GM18867 (cell line): ENCODE results near the gene NAV2.

Experiments
- ATAC-seq: cut with Tn5 transposase; IDR thresholded peaks from one replicate; pipeline ENCODE4 v1.9.1; 2021; ENCODE audit warnings: mild to moderate bottlenecking, moderate library complexity; ENCODE audit not compliant: unreplicated experiment

Gene NAV2

GRCh38 chr11:19774329-19774728 is 61.7 kb downstream of the NAV2 start:
- ATAC-seq, result no peak

GRCh38 chr11:19774817-19775580 is 62.4 kb downstream of the NAV2 start:
- ATAC-seq, result no peak

DNA sequence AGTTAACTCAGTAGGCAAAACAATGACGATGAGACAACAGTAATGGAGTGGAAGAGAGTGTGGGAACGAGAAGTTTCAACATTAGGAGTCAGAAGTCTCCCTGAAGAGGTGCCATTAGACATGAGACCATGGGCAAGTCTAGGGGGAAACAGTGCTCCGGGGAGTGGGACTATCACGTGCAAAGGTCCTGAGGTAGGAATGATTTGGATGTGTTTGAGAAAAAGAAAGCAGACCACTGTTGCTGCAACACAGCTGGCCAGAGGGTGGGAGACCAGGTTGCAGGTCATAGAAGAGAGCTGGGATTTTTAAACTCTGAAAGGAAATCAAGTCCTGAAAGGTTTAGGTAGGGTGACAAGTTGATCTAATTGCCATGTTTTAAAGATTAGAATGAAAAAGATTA is 63.0 kb downstream of the NAV2 start:
- ATAC-seq, result no peak

DNA sequence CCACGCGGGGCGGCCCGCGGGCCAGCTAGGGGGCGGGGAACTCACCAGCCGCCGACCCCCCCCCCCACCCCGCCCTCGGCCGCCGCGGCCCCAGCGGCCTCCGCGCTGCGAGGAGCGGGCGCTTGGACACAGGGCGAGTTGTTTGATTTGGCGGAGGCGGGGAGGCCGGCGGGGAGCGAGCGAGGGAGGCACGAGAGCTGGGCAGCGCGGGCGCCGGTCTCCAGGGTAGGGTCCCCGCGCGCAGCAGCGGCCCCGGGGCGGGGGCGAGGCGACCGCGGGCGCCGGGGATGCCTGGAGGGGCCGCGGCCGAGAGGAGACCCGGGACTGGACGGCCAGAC is 64.4 kb downstream of the NAV2 start:
- ATAC-seq, result no peak

GRCh38 chr11:19777377-19778102 is 64.9 kb downstream of the NAV2 start:
- ATAC-seq, result peak; percentile 72

- ATAC-seq, result no peak
Measured at GRCh38 chr11:19779740-19780139, 67.1 kb downstream of the NAV2 start.

DNA sequence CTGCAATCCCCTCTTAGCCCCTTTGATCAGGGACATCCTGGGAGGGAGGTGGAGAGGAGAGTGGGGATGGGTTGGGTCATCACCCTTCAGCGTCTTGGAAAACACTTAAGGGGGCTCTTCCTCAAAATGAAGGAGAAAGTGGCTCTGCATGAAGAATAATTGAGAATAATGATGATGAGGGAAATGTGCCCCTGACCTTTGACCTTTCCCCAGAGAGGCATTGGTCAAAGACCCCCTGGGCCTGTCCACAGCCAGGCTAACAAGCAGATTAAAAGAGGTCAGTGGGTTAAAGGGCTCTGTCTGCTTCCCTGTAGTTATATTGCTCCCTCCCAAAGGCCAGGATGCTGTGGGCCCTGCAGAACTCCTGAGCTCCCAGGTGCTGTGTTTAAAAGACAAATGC is 68.7 kb downstream of the NAV2 start:
- ATAC-seq, result no peak

- ATAC-seq, result no peak
Measured at GRCh38 chr11:19785265-19785664, 72.6 kb downstream of the NAV2 start.

DNA sequence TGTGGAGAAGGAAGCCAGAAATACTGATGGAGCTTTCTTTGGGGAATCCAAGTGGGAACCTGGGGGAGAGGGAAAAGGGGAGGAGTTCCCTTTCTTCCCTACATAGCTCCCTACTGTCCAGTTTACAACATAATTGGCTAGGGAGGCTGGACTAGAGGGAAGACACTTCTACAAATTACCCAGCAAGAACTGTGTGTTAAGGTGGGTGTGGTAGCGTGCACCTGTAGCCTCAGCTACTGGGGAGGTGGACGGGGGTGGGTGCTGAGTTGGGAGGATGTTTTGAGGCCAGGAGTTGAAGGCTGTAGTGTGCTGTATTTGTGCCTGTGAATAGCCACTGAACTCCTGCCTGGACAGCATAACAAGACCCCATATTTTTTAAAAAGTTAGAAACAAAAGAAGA is 74.0 kb downstream of the NAV2 start:
- ATAC-seq, result no peak

DNA sequence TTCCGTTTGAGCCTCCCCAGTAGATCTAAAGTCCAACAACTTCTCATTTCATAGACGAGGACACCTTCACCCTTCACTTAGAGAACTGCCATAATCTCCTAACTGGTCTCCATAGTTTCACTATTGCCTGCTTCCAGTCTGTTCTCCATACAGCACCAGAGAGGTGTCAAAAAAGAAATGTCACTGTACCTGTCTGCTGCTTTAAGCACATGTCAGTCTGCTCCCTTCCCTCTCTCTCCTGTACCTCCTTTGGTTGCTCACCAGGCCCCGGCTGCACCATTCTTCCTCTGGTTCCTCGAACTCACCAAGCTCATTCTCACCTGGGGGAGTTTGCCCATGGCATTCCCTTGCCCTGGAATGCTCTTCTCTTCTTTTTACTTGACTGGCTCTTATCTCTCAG is 75.8 kb downstream of the NAV2 start:
- ATAC-seq, result no peak

DNA sequence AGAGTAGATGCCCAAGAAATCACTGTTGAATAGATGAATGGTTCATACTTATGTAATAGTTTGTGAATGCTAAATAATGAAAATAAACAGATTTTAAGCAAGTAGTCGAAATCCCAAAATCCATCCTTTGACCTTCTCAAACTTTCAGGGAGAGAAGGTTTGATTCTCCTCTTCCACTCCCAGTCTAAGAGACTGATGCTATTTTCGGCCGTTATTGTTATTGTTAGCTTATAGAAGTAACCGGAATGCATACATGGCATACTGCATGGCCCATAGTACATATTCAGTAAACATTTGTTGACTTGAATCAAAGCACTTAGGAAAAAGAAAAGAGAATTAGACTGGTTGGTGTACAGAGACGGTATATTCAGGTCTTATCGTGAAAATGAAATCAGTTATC is 76.6 kb downstream of the NAV2 start:
- no peak for ATAC-seq

GRCh38 chr11:19789835-19790710 is 77.4 kb downstream of the NAV2 start:
- no peak for ATAC-seq

GRCh38 chr11:19790831-19791552 is 78.4 kb downstream of the NAV2 start:
- peak; percentile 81 for ATAC-seq

GRCh38 chr11:19792510-19792909 is 79.9 kb downstream of the NAV2 start:
- no peak for ATAC-seq

- ATAC-seq, result no peak
Measured at GRCh38 chr11:19793326-19793725, 80.7 kb downstream of the NAV2 start.

DNA sequence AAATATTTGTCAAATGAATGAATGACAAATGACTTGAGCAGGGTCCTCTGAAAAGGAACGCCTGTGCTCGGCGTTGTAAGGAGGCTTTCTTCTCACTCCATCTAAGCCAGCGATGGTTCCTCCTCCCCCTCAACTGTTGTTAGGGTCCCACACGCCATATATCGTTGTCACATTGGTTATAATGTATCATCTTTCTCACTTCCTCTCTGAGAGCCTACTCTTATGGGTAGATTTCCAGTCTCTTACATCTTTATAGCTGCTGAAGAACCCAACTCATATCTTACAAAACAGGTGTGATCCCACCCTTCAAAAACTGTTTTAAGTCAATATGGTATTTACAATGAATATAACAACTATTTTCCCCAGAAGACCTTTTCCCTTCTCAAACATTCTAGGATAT is 81.5 kb downstream of the NAV2 start:
- ATAC-seq, result no peak

- no peak for ATAC-seq
Measured at GRCh38 chr11:19795082-19795481, 82.4 kb downstream of the NAV2 start.

- no peak for ATAC-seq
Measured at GRCh38 chr11:19800162-19800561, 87.5 kb downstream of the NAV2 start.

GRCh38 chr11:19800714-19801519 is 88.3 kb downstream of the NAV2 start:
- no peak for ATAC-seq

DNA sequence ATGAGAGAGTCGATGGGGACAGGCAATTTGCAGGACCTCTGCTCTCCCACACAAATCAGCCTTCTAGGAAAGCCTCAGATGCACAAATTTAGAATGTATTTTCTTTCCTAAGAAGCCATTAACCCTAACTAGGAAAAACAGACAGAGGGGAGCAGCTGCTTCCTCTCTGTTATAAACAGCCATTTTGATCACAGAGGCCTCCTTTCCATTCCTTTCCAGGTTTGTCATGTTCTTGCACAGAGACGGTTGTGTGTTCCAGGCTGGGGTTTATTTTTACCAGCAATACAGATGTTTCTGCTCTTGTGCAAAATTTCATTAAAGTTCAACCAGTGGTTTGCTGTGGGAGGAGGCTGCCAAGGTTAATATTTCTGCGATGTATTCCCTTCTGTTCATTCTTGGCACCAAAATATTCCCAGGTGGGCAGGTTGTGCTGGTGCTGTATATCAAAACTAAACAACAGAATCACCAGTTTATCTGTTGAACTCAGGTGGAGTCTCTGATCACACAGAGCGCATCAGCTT is 90.2 kb downstream of the NAV2 start:
- no peak for ATAC-seq
